ENCODE results near the gene SNRPN. TPM values are rescaled to one million over a fixed set of nuclear protein-coding genes. Genes with fewer than 3 reads are reported as not detected.

Gene SNRPN
- total RNA-seq, 6 experiments from 2014 or later = 68.4 to 91.0 (median 88.8) TPM

DNA sequence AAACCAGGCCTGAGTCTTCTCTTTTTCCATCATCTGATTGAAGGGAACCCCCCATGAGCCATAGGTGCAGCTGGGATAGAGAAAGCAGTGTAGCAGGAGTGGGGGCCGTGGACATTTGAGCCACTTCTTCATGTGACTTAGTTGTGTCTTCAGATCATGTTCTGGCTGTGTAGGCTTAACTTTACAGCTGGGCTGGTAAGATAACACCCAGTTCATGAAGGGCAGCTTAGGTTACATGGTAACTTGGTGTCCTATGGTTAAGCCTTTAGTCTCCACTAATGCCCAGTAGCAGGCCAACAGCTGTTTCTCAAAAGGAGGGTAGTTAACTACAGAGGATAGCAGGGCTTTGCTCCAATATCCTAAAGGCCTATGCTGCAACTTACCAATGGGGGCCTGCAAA, 11.4 kb upstream of the SNRPN start:
- peaks cover 8% of the 10 kb centered on the region; the same call in 1 of the 2 replicates for H3K27me3 Mint-ChIP-seq (ENCODE audit: insufficient read depth)
- H3K36me3 Mint-ChIP-seq (ENCODE audit: low read depth) = no peaks in the 10 kb centered on the region
- no peak overlapping the region for H3K27ac Mint-ChIP-seq
- TF ChIP-seq, protein P1, sequence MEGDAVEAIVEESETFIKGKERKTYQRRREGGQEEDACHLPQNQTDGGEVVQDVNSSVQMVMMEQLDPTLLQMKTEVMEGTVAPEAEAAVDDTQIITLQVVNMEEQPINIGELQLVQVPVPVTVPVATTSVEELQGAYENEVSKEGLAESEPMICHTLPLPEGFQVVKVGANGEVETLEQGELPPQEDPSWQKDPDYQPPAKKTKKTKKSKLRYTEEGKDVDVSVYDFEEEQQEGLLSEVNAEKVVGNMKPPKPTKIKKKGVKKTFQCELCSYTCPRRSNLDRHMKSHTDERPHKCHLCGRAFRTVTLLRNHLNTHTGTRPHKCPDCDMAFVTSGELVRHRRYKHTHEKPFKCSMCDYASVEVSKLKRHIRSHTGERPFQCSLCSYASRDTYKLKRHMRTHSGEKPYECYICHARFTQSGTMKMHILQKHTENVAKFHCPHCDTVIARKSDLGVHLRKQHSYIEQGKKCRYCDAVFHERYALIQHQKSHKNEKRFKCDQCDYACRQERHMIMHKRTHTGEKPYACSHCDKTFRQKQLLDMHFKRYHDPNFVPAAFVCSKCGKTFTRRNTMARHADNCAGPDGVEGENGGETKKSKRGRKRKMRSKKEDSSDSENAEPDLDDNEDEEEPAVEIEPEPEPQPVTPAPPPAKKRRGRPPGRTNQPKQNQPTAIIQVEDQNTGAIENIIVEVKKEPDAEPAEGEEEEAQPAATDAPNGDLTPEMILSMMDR (IDR thresholded peaks at IDR 0.05) = no peak
- DNase-seq = no peak
- peaks cover 10% of the 10 kb centered on the region for H3K9me3 Mint-ChIP-seq
- no peak overlapping the region for H3K4me3 Mint-ChIP-seq
- no peaks in the 10 kb centered on the region; the same call in 1 of the 2 replicates for H3K4me1 Mint-ChIP-seq (ENCODE audit: low read depth)

DNA sequence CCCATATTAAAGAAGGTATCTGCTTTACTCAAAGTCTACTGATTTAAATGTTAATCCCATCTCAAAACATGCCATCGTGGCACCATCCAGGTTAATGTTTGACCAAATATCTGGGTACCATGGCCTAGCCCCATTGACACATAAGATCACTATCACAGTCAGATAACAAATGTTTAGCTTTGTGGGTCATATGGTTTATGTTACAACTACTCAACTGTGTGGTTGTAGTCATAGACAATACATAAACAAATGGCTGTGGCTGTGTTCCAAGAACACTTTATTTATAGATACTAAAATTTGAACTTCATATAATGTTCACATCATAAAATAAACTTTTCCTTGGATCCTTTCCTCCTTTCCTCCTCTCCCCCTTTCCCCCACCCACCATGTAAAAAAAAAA, 9.8 kb upstream of the SNRPN start:
- Mint-ChIP-seq H3K4me1 (ENCODE audit: low read depth) (no peaks in the 10 kb centered on the region; the same call in 1 of the 2 replicates), H3K4me3 (no peak overlapping the region), H3K36me3 (ENCODE audit: low read depth) (no peaks in the 10 kb centered on the region), H3K27me3 (ENCODE audit: insufficient read depth) (peaks cover 8% of the 10 kb centered on the region; the same call in 1 of the 2 replicates), H3K27ac (no peak overlapping the region), H3K9me3 (peaks cover 7% of the 10 kb centered on the region)
- no peak for DNase-seq
- TF ChIP-seq, protein P1 (IDR thresholded peaks at IDR 0.05) = no peak

DNA sequence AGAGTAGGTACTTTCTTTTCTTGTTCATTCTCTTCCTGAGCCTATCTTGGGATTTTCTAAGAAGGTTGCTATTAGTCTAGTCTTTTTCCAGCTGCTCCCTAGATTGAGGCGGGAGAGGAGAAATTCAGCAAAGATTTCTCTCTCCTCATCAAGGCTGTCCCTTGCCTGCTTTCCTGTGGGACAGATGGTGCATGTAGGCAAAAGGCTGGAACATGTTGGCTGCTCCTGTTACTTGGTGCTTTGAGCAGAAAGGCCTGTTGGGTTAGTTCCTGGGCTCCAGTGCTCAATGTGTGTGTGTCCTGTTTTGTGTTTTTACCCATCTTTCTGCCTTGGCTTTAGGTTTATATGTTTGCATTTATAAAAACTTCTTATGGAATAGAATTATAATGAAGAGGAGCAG, 9.1 kb upstream of the SNRPN start:
- no peaks in the 10 kb centered on the region for H3K36me3 Mint-ChIP-seq (ENCODE audit: low read depth)
- peaks cover 7% of the 10 kb centered on the region; the same call in 1 of the 2 replicates for H3K27me3 Mint-ChIP-seq (ENCODE audit: insufficient read depth)
- no peak overlapping the region for H3K27ac Mint-ChIP-seq
- no peak for DNase-seq
- TF ChIP-seq, protein P1 (IDR thresholded peaks at IDR 0.05) = no peak
- no peaks in the 10 kb centered on the region; the same call in 1 of the 2 replicates for H3K4me1 Mint-ChIP-seq (ENCODE audit: low read depth)
- H3K9me3 Mint-ChIP-seq = peaks cover under 1% of the 10 kb centered on the region; the same call in 1 of the 2 replicates
- H3K4me3 Mint-ChIP-seq = no peak overlapping the region

DNA sequence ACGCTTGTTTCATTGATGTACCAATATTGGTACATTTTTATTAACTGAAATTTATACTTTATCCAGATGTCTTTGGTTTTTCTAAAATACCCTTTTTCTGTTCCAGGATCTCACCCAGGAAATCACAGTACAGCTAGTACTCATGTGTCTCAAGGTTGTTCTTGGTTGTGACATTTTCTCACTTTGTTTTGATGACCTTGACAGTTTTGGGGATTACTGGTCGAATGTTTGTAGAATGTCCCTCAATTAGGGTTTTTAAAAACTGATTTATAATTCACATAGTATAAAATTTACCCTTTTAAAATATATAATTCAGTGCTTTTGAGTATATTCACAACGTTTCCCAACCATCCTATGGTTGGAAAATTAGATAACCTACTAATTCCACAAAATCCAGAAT, 6.3 kb upstream of the SNRPN start:
- peaks cover 4% of the 10 kb centered on the region; the same call in 1 of the 2 replicates for H3K27me3 Mint-ChIP-seq (ENCODE audit: insufficient read depth)
- no peaks in the 10 kb centered on the region; the same call in 1 of the 2 replicates for H3K4me1 Mint-ChIP-seq (ENCODE audit: low read depth)
- H3K27ac Mint-ChIP-seq = no peak overlapping the region
- peaks cover 5% of the 10 kb centered on the region; the same call in 1 of the 2 replicates for H3K9me3 Mint-ChIP-seq
- no peaks in the 10 kb centered on the region; the same call in 1 of the 2 replicates for H3K36me3 Mint-ChIP-seq (ENCODE audit: low read depth)
- TF ChIP-seq, protein P1 (IDR thresholded peaks at IDR 0.05) = no peak
- no peak overlapping the region for H3K4me3 Mint-ChIP-seq
- no peak for DNase-seq

DNA sequence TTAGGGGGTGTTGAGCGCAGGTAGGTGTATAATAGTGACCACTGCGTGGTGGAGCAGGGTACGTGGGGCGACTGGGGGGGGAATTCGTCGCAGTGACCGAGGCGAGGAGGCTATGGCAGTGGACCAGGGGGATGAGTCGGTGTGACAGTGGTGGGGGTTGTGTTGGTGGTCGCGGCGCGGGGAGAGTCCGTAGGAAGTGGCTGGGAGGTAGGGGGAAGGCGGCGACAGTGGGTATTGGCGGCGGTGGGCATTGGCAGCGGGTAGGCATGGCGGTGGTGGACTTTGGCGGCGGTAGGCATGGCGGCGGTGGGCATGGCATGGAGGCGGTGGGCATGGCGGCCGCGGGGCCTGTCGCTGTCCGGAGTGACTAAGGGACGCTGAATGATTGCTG, 739 bp downstream of the SNRPN start:
- H3K4me1 Mint-ChIP-seq (ENCODE audit: low read depth) = no peaks in the 10 kb centered on the region
- peak overlapping the region; percentile 96 for H3K4me3 Mint-ChIP-seq
- H3K9me3 Mint-ChIP-seq = peaks cover 5% of the 10 kb centered on the region; the same call in 1 of the 2 replicates
- H3K27ac Mint-ChIP-seq = peak overlapping the region; percentile 87
- TF ChIP-seq, protein P1 (IDR thresholded peaks at IDR 0.05) = no peak
- DNase-seq = no peak
- H3K27me3 Mint-ChIP-seq (ENCODE audit: insufficient read depth) = peaks cover 3% of the 10 kb centered on the region
- H3K36me3 Mint-ChIP-seq (ENCODE audit: low read depth) = peaks cover 5% of the 10 kb centered on the region; the same call in 1 of the 2 replicates

Data from HFFc6 (cell line).